H1 (cell line): Measurements from ENCODE around the gene TMEM79. TPM values are rescaled to one million over a fixed set of nuclear protein-coding genes. Genes with fewer than 3 reads are reported as not detected.

Experiments
- CBX5 ChIP-seq: fragments of 300-800, 300-1000 bp; sonication (generic); IDR thresholded peaks from 2 replicates; pipeline ENCODE4 v1.7.1; 2016; ENCODE audit warnings: antibody characterized with exemption, low read length, low read depth
- CHD2 ChIP-seq: IDR thresholded peaks from 2 replicates; pipeline ENCODE4 v1.6.1; 2012; ENCODE audit warnings: low read length, improper control_type of control experiment
- CTBP2 ChIP-seq: IDR thresholded peaks from 2 replicates; pipeline ENCODE4 v1.7.0; 2011; ENCODE audit warnings: borderline replicate concordance, mild to moderate bottlenecking, moderate library complexity, mixed read lengths, low read length; ENCODE audit not compliant: insufficient read depth, insufficient read length
- EGR1 ChIP-seq: IDR thresholded peaks from 2 replicates; pipeline ENCODE4 v1.6.1; 2011; ENCODE audit warnings: low read depth, low read length, borderline replicate concordance
- GABPA ChIP-seq: IDR thresholded peaks from 2 replicates; pipeline ENCODE4 v1.6.1; 2011; ENCODE audit warnings: mild to moderate bottlenecking, low read length, moderate library complexity, borderline replicate concordance; ENCODE audit not compliant: insufficient read depth
- HDAC2 ChIP-seq, 2 experiments: fragments of 300-600 bp in 1 of 2; sonication (generic) in 1 of 2; IDR thresholded peaks; 2 replicates each; pipeline ENCODE4 v1.6.1; 2011 to 2012; ENCODE audit warnings: low read depth in 2 of 2, low read length in 2 of 2, mild to moderate bottlenecking in 2 of 2, moderate library complexity in 2 of 2, borderline replicate concordance in 1 of 2, inconsistent platforms in 1 of 2
- KDM1A ChIP-seq: fragments of 200-600, 300-600 bp; sonication (generic); IDR thresholded peaks from 2 replicates; pipeline ENCODE4 v1.7.1; 2016; ENCODE audit warnings: mild to moderate bottlenecking, low read length, borderline replicate concordance
- SIX5 ChIP-seq: IDR thresholded peaks from 2 replicates; pipeline ENCODE4 v1.6.1; 2011; ENCODE audit warnings: mild to moderate bottlenecking, low read depth, low read length
- SUZ12 ChIP-seq: fragments of 200-600 bp; sonication (generic); IDR thresholded peaks from 2 replicates; pipeline ENCODE4 v1.6.1; 2012; ENCODE audit warnings: mild to moderate bottlenecking, inconsistent platforms, low read length, moderate library complexity, mixed read lengths
- TAF7 ChIP-seq: optimal IDR thresholded peaks from 2 replicates; pipeline ENCODE3; 2011; ENCODE audit warnings: low read depth, mild to moderate bottlenecking, inconsistent platforms, low read length, moderate library complexity, borderline replicate concordance
- TEAD4 ChIP-seq: IDR thresholded peaks from 2 replicates; pipeline ENCODE4 v1.6.1; 2012; ENCODE audit warnings: low read depth, low read length, inconsistent platforms, mixed read lengths
- polyA plus RNA-seq, 7 experiments: library from polyadenylated mRNA; depleted of rRNA in 3 of 7; stranded (reverse) in 5 of 7; unstranded in 2 of 7; fragments of >200 nt in 5 of 7; fragments of 200-250 nt in 2 of 7; gene quantifications; 1 replicate in 5 of 7; 2 replicates in 1 of 7; 4 replicates in 1 of 7; pipeline versions ENCODE4 v1.2.1 to v1.2.3, GENCODE V29; 2011 to 2013; ENCODE audit warnings: missing spikeins in 2 of 7, mixed read lengths in 2 of 7
- total RNA-seq: library from RNA; stranded (reverse); fragmentation: NEBNext Ultra II Directional; extraction: Animal tissue kit (Norgen Biotek cat#: 25700); gene quantifications from 2 replicates; pipeline ENCODE4 v1.2.1, GENCODE V29; 2021
- TF ChIP-seq, protein P1 (sequence below): IDR thresholded peaks from 2 replicates; pipeline ENCODE4 v1.6.1; 2011; ENCODE audit warnings: low read length, improper control_type of control experiment

TMEM79 gene
- total and polyA plus RNA-seq, 2 of the 8 experiments (the other 6 are each of a cell fraction or from before 2014, with no cell fraction given), result 2.1 to 2.3 TPM

- TF ChIP-seq GABPA (no peak), CTBP2 (no peak), CBX5 (no peak), CHD2 (no peak), TAF7 (no peak), SIX5 (no peak), KDM1A (no peak), SUZ12 (no peak), EGR1 (0 out of 2 replicates have a peak, but pooled peaks have one; percentile 5), TEAD4 (no peak), HDAC2 (IDR thresholded peaks at IDR 0.05; ENCODE audit: borderline replicate concordance in 1 of 2, low read depth in 2 of 2, low read length in 2 of 2) (peak in 1 of 2 experiments; percentile 45; a peak in 1 of 4 replicates)
- TF ChIP-seq, protein P1, sequence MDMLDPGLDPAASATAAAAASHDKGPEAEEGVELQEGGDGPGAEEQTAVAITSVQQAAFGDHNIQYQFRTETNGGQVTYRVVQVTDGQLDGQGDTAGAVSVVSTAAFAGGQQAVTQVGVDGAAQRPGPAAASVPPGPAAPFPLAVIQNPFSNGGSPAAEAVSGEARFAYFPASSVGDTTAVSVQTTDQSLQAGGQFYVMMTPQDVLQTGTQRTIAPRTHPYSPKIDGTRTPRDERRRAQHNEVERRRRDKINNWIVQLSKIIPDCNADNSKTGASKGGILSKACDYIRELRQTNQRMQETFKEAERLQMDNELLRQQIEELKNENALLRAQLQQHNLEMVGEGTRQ, result no peak
These were observed 2.2 kb upstream of the TMEM79 start (continued) for GRCh38 chr1:156281693-156282478.
